ENCODE measurements around the gene MRC1.

The MRC1 gene

GRCh38 chr10:17808971-17809841 lies at the start of gene MRC1:
TSS of gene MRC1 (plus strand) at chr10:17809348. CDS start at chr10:17809466, 118 bp downstream.
- DNase-seq, result no peak

GRCh38 chr10:17764142-17764541 lies 45.0 kb upstream of the MRC1 start:
- DNase-seq, result no peak

GRCh38 chr10:17765602-17766001 lies 43.5 kb upstream of the MRC1 start:
- DNase-seq, result no peak

DNA sequence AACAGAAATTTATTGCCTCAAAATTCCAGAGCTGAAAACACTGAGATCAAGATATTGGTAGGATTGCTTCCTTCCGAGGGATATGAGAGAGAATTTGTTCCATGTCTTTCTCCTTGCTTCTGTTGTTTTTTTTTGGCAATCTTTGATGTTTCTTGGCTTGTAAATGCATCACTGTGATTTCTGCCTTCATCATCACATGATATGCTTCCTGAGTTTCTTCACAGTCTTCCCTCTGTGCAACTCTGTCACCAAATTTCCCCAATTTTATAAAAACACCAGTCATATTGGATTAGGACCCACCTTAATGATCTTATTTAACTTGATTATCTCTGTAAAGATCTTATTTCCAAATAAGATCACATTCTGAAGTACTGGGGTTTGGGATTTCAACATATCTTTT lies 42.4 kb upstream of the MRC1 start:
- no peak for DNase-seq

GRCh38 chr10:17768496-17768895 lies 40.7 kb upstream of the MRC1 start:
- DNase-seq, result no peak

DNA sequence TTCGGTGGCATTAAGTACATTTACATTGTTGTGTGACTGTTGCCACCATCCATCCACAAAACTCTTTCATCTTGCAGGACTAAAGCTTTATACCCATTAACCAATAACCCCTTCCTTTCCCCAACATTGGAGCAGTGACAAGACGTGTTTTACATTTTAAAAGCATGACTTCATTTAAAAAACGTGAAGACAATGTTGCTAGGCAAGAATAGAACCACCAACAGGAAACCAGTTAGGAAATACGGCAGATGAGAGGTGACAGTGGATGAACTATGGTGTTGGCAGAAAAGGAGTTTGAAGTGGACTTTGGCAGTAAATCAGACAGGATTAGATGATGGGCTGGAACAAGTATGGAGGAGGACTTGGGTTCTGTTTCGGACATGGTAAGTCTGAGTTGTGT lies 40.2 kb upstream of the MRC1 start:
- DNase-seq, result no peak

DNA sequence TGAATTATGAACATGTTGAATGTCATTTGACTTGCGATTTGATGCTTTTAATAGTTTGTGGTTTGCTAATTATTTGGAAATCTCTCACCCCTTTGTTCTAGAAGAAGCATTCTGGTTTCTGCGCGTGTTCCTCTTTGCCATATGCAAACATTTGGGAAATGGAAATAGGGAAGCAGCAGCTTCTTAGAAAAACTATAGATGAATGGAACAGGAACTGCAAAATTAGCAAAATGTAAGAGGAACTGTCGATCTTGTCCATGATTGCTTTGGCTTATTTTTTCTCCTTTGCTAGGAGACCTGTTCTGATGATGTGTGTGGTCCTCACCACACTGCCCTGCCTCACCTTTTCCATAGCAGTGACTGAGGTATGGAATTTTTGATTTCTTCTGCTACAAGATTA lies 38.1 kb upstream of the MRC1 start:
- no peak for DNase-seq

DNA sequence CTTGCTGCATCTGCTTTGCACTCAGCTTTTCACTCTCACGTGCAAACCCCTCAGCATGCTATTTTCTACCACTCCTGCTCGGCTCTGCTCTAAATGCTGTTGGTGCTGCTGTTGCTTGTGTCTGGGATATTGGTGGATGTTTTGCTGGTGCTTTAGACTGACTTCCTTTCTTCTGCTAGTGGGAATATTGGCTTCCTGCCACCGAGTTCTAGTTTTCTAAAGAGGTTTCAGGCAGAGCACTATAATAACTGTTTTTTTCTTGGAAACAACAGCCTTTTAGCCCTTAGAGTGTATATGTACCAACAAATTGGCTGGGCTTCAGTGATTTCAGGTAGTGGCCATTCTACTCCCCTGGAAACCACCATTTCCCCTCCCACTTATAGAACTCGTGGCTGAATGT lies 29.4 kb upstream of the MRC1 start:
- no peak for DNase-seq

- DNase-seq, result no peak
Observed at GRCh38 chr10:17780727-17781126, 28.4 kb upstream of the MRC1 start.

DNA sequence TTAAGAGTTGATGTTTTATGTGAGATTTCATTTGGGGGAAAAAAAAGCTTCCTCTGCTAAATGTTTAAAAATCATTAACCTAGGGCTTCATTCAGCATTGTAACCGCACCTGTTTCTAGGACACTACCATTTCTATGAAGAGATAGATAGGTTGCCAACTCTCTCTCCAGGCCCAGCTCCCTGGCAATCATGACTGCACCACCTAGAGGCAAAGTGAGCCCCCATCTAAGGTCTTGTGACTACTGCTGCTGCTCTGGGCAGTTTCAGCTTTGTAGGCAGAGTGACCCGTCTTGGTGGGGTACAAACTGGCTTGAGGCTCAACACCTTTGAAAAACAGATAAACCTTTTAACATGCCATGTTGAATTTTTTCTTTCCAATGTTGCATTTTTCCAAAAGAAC lies 27.3 kb upstream of the MRC1 start:
- no peak for DNase-seq

- DNase-seq, result no peak
Observed at GRCh38 chr10:17782921-17783665, 26.1 kb upstream of the MRC1 start.

- no peak for DNase-seq
Observed at GRCh38 chr10:17783751-17784150, 25.4 kb upstream of the MRC1 start.

DNA sequence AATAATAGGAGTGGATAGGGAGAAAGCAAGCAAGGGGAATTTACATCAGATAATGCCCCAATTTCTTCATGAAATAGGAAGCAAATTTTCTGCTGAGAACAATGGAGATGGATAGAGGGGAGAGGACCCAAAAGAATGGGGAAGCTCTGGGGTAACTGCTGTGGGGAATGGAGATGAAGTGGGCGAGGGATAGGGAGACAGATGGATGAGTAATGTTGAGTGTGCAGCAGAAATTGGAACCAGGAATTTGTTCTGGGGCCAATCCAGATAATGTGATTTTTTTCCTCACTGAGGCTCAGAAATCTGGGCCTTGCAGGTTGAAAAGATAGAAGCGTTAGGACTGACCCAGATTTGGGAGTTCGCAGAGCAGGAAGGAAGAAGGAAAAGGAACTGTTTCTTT lies 24.5 kb upstream of the MRC1 start:
- no peak for DNase-seq

DNA sequence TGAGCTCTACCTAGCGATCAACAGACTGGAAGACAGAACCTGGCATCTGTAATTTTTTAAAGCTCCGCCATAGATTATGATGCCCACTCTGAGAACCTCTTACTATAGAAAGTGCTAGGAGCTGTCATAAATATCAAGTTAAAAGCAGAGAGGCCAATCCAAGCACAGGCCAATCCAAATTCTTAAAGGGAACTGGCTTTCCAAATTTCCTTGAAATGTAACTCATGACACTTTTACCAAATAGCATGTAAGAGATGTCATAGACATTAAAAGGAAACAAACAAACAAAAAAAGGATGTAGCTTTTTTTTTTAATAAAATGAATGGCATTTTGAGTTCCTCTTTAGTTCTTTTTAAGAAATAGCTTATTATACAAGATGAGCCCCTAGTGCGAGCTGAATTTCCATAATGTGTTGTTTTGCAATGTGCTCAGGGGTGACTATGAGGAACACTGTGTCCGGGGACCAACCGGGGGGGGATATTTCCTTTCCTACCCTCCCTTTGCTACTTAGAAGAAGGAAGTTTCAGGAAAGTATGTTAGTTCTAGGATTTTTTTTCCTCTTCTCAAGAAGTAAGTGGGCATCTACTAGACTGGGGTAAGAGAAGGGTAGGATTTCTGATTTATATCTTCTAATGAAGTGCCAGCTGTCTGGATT lies 23.7 kb upstream of the MRC1 start:
- no peak for DNase-seq

- DNase-seq, result no peak
Observed at GRCh38 chr10:17787087-17787961, 21.8 kb upstream of the MRC1 start.

GRCh38 chr10:17788646-17789045 lies 20.5 kb upstream of the MRC1 start:
- no peak for DNase-seq

DNA sequence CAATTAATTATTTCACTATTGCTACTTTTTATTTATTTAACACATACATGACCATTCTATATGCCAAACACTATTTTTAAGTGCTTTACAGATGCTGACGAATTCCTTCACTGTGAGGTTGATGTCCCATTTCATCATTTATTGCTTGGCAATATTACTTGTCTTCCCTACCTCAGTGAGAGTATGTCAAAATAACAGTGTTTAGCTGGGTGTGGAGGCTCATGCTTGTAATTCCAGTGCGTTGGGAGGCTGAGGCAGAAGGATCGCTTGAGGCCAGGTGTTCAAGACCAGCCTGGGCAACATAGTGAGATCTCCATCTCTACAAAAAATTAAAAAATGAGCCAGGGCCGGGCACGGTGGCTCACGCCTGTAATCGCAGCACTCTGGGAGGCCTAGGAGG lies 19.8 kb upstream of the MRC1 start:
- DNase-seq, result no peak

DNA sequence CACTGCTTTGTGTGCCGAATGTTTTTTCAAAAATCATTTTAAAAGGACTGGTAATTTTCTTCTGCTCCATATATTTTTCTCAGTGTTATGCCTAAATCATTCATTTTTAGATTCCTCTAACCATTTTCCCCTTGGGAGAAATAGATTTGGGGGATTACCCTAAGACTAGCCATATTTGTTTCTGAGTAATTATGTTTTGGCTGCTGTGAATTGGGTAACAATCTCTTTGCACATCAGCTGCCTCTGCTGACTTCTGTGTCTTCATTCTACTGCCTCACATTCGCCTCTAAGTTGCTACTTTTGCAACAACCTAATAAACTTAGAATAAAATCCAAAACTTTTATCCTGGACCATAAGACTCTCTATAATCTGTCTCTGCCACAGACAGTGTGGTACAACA lies 18.5 kb upstream of the MRC1 start:
- DNase-seq, result no peak

- no peak for DNase-seq
Observed at GRCh38 chr10:17792991-17793390, 16.2 kb upstream of the MRC1 start.

DNA sequence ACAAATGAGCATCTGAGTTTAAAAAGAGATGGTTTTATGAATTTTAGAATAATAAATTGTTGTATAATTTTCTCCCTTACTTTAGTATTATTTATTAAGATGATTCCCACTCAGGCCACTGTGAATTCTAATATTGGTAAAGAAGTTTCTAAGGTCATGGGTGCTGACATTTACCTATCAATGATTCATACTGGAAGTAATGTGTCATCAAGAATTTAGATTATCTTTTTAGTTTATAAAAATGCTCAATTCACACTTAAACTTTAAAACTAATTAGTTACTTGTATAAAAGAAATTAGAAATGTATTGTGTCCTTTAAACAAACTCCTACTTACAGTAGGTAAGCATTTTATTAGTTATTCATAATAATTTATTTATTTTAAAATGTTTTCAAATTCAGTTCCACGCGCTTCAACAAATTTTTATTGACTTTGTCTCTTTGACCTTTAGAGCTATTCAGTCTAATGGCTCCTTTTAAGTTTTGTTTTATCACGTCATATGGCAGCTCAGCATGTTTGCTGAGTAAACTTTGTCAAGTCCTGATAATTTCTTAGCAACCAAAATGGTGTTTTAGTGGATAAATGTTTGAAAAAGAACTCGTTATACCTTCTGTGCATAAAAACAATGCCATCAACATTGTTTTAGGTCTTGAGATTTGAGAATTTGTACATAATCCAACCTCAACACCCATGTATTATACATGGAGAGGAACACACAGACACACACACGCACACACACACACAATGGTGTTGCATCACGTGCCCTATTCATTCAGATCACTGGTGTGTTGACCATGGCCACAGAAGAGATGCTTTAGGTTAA lies 15.1 kb upstream of the MRC1 start:
- DNase-seq, result no peak

GRCh38 chr10:17795083-17795482 lies 14.1 kb upstream of the MRC1 start:
- no peak for DNase-seq
